Smooth muscle cell (in vitro differentiated cells): Measurements from ENCODE around the gene CLIC1. TPM values are rescaled to one million over a fixed set of nuclear protein-coding genes. Genes with fewer than 3 reads are reported as not detected.

Experiments used
- DNase-seq: peaks from one replicate; lab custom pipeline; 2025; ENCODE audit not compliant: unreplicated experiment; lab: John Stamatoyannopoulos, UW
- H2AFZ ChIP-seq: fragments of 200-600 bp; sonication (generic); 2 replicates; pipeline ENCODE4 v1.6.0; 2016; ENCODE audit warnings: antibody characterized with exemption, low read depth, mild to moderate bottlenecking
- H3F3A ChIP-seq: fragments of 200-600 bp; sonication (generic); 2 replicates; pipeline ENCODE4 v1.6.0; 2017; ENCODE audit warnings: antibody characterized with exemption, low read depth
- H3K27ac ChIP-seq: fragments of 200-600 bp; sonication (generic); 2 replicates; pipeline ENCODE4 v1.5.1; 2016; ENCODE audit warnings: low read depth, mild to moderate bottlenecking
- H3K27me3 ChIP-seq: fragments of 200-600 bp; sonication (generic); 2 replicates; pipeline ENCODE4 v1.6.1; 2016; ENCODE audit warnings: low read depth, mild to moderate bottlenecking
- H3K36me3 ChIP-seq: fragments of 200-600 bp; sonication (generic); 2 replicates; pipeline ENCODE4 v1.5.1; 2016; ENCODE audit warnings: low read depth
- H3K4me1 ChIP-seq: fragments of 200-600 bp; sonication (generic); 2 replicates; pipeline ENCODE4 v1.5.1; 2016; ENCODE audit warnings: low read depth
- H3K4me2 ChIP-seq: fragments of 200-600 bp; sonication (generic); 2 replicates; pipeline ENCODE4 v1.6.0; 2016; ENCODE audit warnings: mild to moderate bottlenecking
- H3K4me3 ChIP-seq: fragments of 200-600 bp; sonication (generic); 2 replicates; pipeline ENCODE4 v1.5.1; 2016; ENCODE audit warnings: mild to moderate bottlenecking
- H3K79me2 ChIP-seq: fragments of 200-600 bp; sonication (generic); 2 replicates; pipeline ENCODE4 v1.6.0; 2016; ENCODE audit warnings: low read depth, mild to moderate bottlenecking
- H3K9ac ChIP-seq: fragments of 200-600 bp; sonication (generic); 2 replicates; pipeline ENCODE4 v1.6.0; 2016; ENCODE audit warnings: low read depth
- H3K9me3 ChIP-seq: fragments of 200-600 bp; sonication (generic); replicated peaks from 2 replicates; pipeline ENCODE4 v1.5.1; 2016; ENCODE audit warnings: low read depth
- H4K20me1 ChIP-seq: fragments of 200-600 bp; sonication (generic); 2 replicates; pipeline ENCODE4 v1.6.0; 2016; ENCODE audit warnings: low read depth
- WGBS: methylation state at CpG from one replicate; pipeline ENCODE4 v1.1.7; 2016; ENCODE audit warnings: low lambda C conversion rate; 5-methylcytosine and 5-hydroxymethylcytosine counted together
- polyA plus RNA-seq: library from polyadenylated mRNA; unstranded; fragments of >200 nt; fragmentation: Nextera tagmentation; extraction: Ambion mirVana; gene quantifications from 2 replicates; pipeline ENCODE4 v1.2.1, GENCODE V29; 2016
- total RNA-seq: library from RNA; depleted of rRNA; stranded (reverse); fragments of >200 nt; gene quantifications from 2 replicates; pipeline ENCODE4 v1.2.3, GENCODE V29; 2014
- TF ChIP-seq, protein P1 (sequence below): fragments of 200-600 bp; sonication (generic); IDR thresholded peaks from 2 replicates; pipeline ENCODE4 v1.5.1; 2017; ENCODE audit warnings: borderline replicate concordance, mild to moderate bottlenecking, antibody characterized with exemption; ENCODE audit not compliant: insufficient read depth, poor library complexity, severe bottlenecking

CLIC1 gene
- total and polyA plus RNA-seq, 2 experiments from 2014 or later: 417 to 628 TPM

DNA sequence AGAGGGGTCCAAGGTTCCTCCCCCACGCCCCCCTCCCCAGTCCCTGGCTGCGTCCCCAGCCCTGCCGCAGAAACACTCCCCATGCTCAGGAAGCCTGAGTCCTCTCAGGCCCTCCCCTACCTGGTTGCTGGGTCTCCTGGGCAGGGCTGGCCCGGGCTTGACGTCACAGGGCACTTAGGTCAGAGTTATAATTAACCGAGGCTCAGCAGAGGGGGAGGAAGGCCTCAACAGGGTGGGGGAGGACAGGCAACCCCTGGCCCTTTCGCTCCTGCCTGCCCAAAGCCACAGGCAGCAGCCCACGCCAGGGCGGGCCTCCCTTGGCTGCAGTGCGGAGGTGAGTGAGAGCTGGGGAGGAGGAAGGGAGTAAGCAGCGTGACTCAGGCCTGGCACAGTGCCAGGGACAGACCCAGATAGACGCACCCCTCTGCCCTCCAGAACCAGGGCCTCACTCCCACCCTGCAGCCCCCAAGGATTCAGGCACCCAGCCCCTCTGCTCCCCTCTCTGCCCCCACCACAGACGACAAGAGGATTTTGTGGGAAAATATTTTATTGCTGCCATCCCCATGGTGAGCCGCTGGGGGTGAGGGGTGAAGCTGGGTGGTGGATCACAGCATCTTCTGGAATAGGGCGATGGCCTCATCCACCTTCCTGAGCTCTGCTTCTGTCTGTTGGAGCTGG is 40.8 kb upstream of the CLIC1 start, which contains the start of gene VWA7:
VWA7 (minus strand) TSS at position 340 of the 678 bp plus-strand sequence. CDS start 549 bp downstream, outside the sequence.
- Histone ChIP-seq H3F3A (peaks cover 11% of the 10 kb centered on the region), H2AFZ (no peak within 1 kb of the TSS), H3K36me3 (no peaks in the 10 kb centered on the region), H3K4me2 (peak within 1 kb of the TSS; percentile 48), H3K4me3 (no peak within 1 kb of the TSS), H3K27ac (peak within 1 kb of the TSS; percentile 61), H3K4me1 (peaks cover 8% of the 10 kb centered on the region), H4K20me1 (no peaks in the 10 kb centered on the region), H3K27me3 (no peaks in the 10 kb centered on the region), H3K9ac (peak within 1 kb of the TSS; percentile 36), H3K79me2 (no peaks in the 10 kb centered on the region), H3K9me3 (no peaks in the 10 kb centered on the region)
- TF ChIP-seq, protein P1, sequence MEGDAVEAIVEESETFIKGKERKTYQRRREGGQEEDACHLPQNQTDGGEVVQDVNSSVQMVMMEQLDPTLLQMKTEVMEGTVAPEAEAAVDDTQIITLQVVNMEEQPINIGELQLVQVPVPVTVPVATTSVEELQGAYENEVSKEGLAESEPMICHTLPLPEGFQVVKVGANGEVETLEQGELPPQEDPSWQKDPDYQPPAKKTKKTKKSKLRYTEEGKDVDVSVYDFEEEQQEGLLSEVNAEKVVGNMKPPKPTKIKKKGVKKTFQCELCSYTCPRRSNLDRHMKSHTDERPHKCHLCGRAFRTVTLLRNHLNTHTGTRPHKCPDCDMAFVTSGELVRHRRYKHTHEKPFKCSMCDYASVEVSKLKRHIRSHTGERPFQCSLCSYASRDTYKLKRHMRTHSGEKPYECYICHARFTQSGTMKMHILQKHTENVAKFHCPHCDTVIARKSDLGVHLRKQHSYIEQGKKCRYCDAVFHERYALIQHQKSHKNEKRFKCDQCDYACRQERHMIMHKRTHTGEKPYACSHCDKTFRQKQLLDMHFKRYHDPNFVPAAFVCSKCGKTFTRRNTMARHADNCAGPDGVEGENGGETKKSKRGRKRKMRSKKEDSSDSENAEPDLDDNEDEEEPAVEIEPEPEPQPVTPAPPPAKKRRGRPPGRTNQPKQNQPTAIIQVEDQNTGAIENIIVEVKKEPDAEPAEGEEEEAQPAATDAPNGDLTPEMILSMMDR: no peak
- 38% methylated on average over 15 of the region's 15 CpGs for WGBS
- DNase-seq: no peak

DNA sequence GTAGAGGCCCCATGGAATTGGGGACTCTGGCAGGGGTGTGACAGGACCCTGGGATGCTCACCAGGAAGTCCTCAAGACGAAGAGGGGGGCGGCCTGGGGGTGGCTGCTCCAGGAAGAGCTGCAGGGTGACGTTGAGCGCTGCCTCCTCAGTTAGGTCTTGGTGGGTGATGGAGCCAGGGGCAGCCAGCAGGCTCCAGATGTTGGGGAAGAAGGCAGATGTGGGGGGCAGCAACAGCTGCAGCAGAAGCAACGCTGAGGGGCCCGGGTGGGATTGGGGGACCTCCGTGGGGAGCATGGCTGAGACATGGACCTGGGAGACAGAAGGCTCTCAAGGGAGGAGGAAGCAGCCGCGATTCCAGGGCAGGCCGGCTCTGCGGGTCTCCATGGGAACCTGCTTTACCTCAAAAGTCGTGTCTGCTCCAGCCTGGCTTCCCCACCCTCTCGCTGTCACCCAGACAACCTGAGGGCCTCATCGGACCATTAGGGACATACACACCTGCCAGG is 40.2 kb upstream of the CLIC1 start:
- WGBS: 77% methylated on average over 12 of the region's 14 CpGs

DNA sequence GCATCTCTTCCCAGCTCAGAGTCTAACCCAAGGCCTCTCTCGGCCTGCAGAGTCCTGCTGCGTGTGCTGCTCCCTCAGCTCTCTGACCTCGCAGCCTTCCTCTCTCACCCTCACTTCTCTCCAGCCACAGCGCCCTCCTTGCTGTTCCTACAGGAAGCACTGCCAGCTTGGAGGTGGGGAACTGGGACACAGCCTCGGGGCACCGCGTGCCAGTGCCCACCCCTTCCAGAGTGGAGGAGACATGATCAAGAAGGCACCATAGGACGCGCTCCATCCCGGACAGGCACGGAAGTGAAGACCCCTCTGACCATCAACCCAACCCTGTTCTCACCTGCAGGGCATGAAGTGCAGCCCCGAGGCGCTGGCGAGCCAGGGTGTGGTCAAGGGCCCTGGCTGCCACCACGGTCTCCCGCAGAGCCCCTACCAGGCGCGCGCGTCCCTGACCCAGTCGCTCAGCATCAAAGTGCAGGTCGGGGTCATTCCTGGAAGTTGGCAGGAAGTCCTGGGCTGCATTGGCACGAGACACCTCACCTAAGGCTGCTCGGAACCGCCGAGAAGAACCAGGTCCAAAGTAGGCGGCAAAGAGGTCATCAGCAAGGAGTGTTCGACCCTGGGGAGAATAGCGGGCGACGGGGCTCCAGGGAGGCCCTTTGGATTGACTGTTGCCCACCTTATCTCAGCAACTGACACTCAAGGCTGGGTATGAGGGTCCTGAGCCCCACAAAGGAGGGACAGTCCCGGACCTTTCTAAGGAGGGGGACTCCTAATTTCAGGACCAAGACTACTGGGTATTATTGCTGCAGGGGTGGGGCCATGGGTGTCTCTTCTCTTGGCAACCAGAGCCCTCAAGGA is 39.5 kb upstream of the CLIC1 start:
- H4K20me1 ChIP-seq: no peaks in the 10 kb centered on the region
- DNase-seq: no peak
- 94% methylated on average over 32 of the region's 32 CpGs for WGBS
- H3K4me1 ChIP-seq: peaks cover 8% of the 10 kb centered on the region
- TF ChIP-seq, protein P1: no peak
- H3F3A ChIP-seq: peaks cover 11% of the 10 kb centered on the region
- no peak overlapping the region for H3K27ac ChIP-seq
- no peak overlapping the region for H2AFZ ChIP-seq
- H3K4me2 ChIP-seq: no peak overlapping the region
- H3K79me2 ChIP-seq: no peaks in the 10 kb centered on the region
- no peaks in the 10 kb centered on the region for H3K36me3 ChIP-seq
- H3K9ac ChIP-seq: no peak overlapping the region
- H3K9me3 ChIP-seq: no peaks in the 10 kb centered on the region
- no peak overlapping the region for H3K4me3 ChIP-seq
- no peaks in the 10 kb centered on the region for H3K27me3 ChIP-seq

More for the DNA sequence above, 40.2 kb upstream of the CLIC1 start:
- peaks cover 11% of the 10 kb centered on the region for H3F3A ChIP-seq
- H2AFZ ChIP-seq: no peak overlapping the region
- H3K4me3 ChIP-seq: no peak overlapping the region
- TF ChIP-seq, protein P1: no peak
- H3K27me3 ChIP-seq: no peaks in the 10 kb centered on the region
- no peaks in the 10 kb centered on the region for H3K79me2 ChIP-seq
- no peaks in the 10 kb centered on the region for H4K20me1 ChIP-seq
- H3K4me2 ChIP-seq: peak overlapping the region; percentile 48
- H3K4me1 ChIP-seq: peaks cover 8% of the 10 kb centered on the region
- H3K36me3 ChIP-seq: no peaks in the 10 kb centered on the region
- DNase-seq: no peak
- H3K27ac ChIP-seq: peak overlapping the region; percentile 61
- peak overlapping the region; percentile 36 for H3K9ac ChIP-seq
- H3K9me3 ChIP-seq: no peaks in the 10 kb centered on the region
